Activated naive CD4-positive, alpha-beta T cell treated with anti-CD3 and anti-CD28 coated beads, Interleukin-2, amount 50 U/mL, for 24 hours (primary cell): ENCODE data around the gene PRR12.

Source experiments
- H3K27ac Mint-ChIP-seq: one replicate; pipeline ENCODE4 v1.8.0; 2021; ENCODE audit warnings: mild to moderate bottlenecking, mixed read lengths
- H3K27me3 Mint-ChIP-seq: one replicate; pipeline ENCODE4 v1.8.0; 2021; ENCODE audit warnings: mixed read lengths
- H3K36me3 Mint-ChIP-seq: one replicate; pipeline ENCODE4 v1.8.0; 2021; ENCODE audit warnings: mixed read lengths
- H3K4me1 Mint-ChIP-seq: one replicate; pipeline ENCODE4 v1.8.0; 2021; ENCODE audit warnings: mixed read lengths
- H3K4me3 Mint-ChIP-seq: one replicate; pipeline ENCODE4 v1.8.0; 2021; ENCODE audit warnings: mild to moderate bottlenecking, mixed read lengths
- H3K9me3 Mint-ChIP-seq: one replicate; pipeline ENCODE4 v1.8.0; 2021; ENCODE audit warnings: mixed read lengths

Gene PRR12

DNA sequence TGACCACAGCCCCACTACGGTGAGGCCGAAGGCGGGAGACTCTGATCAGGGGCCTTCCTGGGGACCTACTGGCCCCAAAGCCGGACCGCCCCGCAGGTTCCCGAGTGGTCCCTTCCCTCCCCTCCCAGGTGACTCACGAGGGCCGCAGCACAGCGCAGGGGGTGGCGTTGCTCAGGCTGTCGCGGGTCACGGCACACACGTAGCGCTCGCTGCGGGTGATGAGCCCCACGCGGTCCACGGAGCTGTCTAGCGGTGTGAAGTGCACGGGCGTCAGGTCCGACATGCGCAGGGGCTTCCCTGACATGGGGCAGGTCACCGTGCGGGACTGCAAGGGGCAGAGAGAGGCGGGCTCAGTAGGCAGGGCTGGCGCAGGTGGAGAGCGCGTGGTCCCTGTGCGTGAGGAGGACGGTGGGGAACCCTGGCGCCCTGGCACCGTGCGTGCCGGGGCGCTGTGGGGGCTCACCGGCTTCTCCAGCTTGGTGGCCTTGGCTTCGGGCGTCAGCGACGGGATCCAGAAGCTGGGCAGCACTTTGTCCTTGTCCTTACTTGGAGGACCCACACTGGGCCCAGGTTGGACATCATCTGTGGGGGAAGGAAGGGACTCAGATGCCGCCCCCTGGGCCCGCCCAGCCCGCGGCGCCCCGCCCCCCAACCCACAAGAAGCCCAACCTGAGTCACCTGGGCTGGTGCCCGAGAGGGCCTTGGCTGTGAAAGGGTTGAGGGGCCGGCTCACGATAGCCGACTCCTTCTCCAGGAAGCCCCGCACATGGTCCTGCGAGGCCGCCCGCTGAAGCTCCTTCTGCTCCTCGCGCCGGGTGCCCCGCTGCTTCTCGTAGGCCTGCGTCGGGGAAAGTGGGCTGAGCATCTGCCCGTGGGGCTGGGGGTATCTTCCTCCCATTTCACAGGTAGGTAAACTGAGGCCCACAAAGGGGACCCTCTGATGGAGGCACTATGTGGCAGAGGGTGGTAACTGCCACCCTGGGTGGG is 34.3 kb upstream of the PRR12 start:
- Mint-ChIP-seq H3K4me1 (peaks cover 76% of the 10 kb centered on the region), H3K4me3 (peak overlapping the region; percentile 87), H3K27me3 (no peaks in the 10 kb centered on the region), H3K27ac (peak overlapping the region; percentile 97), H3K36me3 (peaks cover 10% of the 10 kb centered on the region), H3K9me3 (no peaks in the 10 kb centered on the region)

DNA sequence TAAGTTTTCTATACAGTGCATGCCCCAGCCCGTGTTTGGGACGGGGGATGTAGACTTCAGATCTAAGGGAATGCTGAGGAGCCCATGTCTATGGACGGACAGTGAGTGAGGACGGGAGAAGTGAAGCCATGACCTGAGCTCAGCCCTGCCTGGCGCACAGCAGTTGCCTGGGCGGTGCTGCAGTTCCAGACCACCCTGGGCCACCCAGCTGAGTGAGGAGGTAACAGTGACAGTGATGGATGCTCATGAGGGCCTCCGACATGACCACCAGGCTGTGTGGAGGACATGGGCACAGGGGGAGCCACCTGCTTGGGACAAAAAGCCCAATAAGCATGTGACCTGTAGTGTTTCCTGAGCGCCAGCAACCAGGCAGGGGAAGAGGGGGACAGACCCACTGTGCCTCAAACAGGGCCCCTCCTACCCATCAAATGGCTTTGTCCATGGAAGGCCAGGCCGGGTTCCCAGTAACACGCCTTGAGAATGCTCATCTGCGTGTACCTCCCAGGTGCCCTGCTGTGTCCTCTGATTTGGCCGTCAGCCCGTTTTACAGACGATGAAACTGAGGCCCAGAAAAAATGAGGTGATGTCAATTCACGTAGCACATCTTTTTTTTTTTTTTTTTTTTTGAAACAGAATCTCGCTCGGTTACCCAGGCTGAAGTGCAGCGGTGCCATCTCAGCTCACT is 33.2 kb upstream of the PRR12 start:
- H3K4me1 Mint-ChIP-seq: peaks cover 77% of the 10 kb centered on the region
- H3K4me3 Mint-ChIP-seq: peak overlapping the region; percentile 87
- H3K27ac Mint-ChIP-seq: peak overlapping the region; percentile 97
- H3K9me3 Mint-ChIP-seq: no peaks in the 10 kb centered on the region
- H3K36me3 Mint-ChIP-seq: peaks cover 8% of the 10 kb centered on the region
- no peaks in the 10 kb centered on the region for H3K27me3 Mint-ChIP-seq

DNA sequence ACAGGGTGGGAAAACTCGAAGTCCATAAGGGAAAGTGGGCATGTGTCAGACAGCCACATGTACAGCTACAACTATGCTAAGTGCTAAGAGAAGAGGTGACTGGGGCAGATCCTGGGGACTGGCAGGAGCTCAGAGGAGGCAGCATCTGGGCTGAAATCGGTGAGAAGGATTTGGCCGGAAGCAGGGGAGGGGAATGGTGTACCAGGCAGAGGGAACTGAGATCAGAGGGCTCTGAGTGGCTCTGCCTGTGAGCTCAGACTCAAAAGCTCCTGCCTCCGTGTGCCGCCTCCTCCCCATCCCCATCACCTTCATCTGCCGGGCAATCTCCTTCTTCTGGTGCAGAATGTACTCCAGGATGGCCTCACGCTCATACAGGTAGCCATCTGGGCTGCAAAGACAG is 32.4 kb upstream of the PRR12 start:
- Mint-ChIP-seq H3K36me3 (peaks cover 8% of the 10 kb centered on the region), H3K27me3 (no peaks in the 10 kb centered on the region), H3K27ac (peak overlapping the region; percentile 98), H3K4me1 (peaks cover 75% of the 10 kb centered on the region), H3K4me3 (peak overlapping the region; percentile 79), H3K9me3 (no peaks in the 10 kb centered on the region)

DNA sequence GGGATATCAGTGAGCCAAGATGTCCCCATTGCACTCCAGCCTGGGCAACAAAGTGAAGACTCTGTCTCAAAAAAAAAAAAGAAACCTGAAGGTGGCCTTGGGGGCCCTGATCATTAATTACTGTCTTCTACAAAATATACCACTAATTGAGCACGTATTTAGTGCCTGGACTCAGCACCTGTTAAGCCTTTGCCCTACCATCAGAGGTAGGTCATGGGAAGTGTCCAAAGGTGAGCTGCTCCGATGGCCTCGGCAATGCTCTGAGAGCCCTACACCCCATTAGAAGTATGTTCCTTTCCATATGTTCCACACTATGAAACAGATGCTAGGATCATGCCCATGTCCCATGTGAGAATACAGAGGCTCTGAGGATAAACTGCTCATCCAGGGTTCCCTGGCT is 31.5 kb upstream of the PRR12 start:
- Mint-ChIP-seq H3K27ac (peak overlapping the region; percentile 98), H3K9me3 (no peaks in the 10 kb centered on the region), H3K36me3 (peaks cover 9% of the 10 kb centered on the region), H3K4me1 (peaks cover 76% of the 10 kb centered on the region), H3K4me3 (peak overlapping the region; percentile 79), H3K27me3 (no peaks in the 10 kb centered on the region)

DNA sequence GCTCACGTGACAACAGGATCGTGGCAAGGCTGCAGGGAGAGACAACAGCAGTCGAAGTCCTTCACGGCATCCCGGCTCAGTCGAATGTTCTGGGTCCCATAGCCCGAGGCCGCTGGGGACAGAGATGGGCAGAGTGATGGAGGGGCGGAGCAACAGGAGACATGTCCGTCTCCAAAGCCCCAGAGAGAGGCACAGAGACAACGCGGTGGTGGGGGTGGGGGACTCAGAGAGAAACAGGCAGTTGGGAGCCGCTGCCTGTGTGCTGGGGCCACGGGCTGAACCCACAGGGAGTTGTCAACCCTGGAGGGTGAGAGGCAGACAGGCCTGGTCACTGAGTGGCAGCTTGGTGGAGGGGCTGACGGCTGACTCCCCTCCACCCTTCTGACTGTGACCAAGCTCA is 31.1 kb upstream of the PRR12 start:
- Mint-ChIP-seq H3K9me3 (no peaks in the 10 kb centered on the region), H3K27me3 (no peaks in the 10 kb centered on the region), H3K4me3 (peak overlapping the region; percentile 79), H3K36me3 (peaks cover 8% of the 10 kb centered on the region), H3K4me1 (peaks cover 76% of the 10 kb centered on the region), H3K27ac (peak overlapping the region; percentile 98)

DNA sequence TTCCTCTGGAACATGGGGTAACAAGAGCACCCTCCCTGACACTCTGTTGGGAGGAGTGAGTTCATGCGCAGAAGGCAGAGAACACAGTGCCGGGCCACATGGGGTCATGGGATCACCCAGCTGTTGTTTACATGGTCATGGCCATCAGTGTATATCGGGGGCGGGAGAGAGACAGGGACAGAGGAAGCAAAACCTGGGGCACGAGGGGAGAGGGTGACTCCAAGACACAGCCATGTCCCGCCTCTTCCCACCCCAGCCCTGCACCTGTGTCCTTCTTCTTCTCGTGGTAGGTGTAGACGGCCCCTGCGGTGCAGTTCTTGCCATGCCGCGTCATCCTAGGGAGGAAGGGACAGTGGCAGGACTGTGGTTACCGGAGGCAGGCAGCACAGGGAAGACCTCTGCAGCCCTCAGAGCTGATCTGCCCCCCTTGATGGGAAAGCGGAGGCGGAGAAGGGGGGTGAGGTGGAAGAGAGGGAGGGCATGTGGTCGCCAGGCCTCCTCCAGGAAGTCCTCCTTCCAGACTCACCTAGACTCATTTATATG is 30.6 kb upstream of the PRR12 start:
- Mint-ChIP-seq H3K27me3 (no peaks in the 10 kb centered on the region), H3K4me3 (peak overlapping the region; percentile 79), H3K4me1 (peaks cover 76% of the 10 kb centered on the region), H3K27ac (peak overlapping the region; percentile 98), H3K9me3 (no peaks in the 10 kb centered on the region), H3K36me3 (peaks cover 8% of the 10 kb centered on the region)

DNA sequence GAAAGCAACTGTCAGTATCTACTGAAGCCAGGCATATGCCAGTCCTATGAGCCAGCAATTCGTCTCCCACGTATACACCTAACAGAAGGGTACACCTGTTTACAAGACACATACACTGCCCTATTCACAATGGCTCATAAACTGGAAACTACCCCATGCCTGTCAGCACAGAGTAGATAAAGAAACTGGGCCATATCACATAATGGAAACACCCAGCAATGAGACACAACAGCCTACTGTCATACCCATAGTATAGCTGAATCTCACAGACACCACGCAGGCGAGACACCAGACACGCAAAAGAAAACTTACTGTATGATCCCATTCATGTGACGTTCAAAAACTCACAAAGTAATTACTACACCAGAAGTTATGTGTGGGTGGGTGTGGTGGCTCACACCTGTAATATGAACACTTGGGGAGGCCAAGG is 26.4 kb upstream of the PRR12 start:
- Mint-ChIP-seq H3K36me3 (peaks cover 4% of the 10 kb centered on the region), H3K4me1 (peaks cover 83% of the 10 kb centered on the region), H3K27ac (peak overlapping the region; percentile 97), H3K4me3 (peak overlapping the region; percentile 71), H3K27me3 (no peaks in the 10 kb centered on the region), H3K9me3 (no peaks in the 10 kb centered on the region)

DNA sequence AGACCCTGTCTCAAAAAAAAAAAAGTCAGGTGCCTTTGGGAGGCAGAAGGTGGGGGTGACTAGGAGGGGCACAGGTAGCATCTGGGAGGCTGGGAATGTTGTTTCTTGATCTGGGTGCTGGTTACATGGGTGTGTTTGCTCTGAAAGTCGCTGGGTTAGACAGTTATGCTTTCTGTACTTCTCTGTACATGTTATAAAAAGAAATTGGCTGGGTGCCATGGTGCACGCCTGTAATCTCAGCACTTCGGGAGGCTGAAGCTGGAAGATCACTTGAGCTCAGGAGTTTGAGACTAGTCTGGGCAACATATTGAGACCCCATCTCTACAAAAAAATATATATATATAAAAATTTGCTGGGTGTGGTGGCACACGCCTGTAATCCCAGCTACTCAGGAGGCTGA is 25.7 kb upstream of the PRR12 start:
- Mint-ChIP-seq H3K27me3 (no peaks in the 10 kb centered on the region), H3K36me3 (peaks cover 4% of the 10 kb centered on the region), H3K27ac (peak overlapping the region; percentile 97), H3K9me3 (no peaks in the 10 kb centered on the region), H3K4me1 (peaks cover 83% of the 10 kb centered on the region), H3K4me3 (peak overlapping the region; percentile 71)

DNA sequence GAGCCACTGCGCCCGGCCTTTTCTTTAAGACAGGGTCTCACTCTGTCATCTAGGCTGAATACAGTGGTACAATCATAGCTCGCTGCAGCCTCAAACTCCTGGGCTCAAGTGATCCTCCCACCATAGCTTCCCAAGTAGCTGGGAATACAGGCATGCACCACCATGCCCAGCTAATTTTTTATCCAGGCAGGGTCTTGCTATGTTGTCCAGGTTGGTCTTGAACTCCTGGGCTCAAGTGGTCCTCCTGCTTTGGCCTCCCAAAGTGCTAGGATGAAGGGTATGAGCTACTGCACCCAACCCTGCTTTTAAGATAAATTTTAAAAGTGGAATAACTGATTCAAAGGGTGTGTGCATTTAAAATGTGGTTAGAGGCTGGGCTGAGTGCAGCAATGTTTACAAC is 24.7 kb upstream of the PRR12 start:
- peaks cover 81% of the 10 kb centered on the region for H3K4me1 Mint-ChIP-seq
- H3K4me3 Mint-ChIP-seq: no peak overlapping the region
- H3K27ac Mint-ChIP-seq: peak overlapping the region; percentile 35
- H3K27me3 Mint-ChIP-seq: no peaks in the 10 kb centered on the region
- H3K9me3 Mint-ChIP-seq: no peaks in the 10 kb centered on the region
- peaks cover 4% of the 10 kb centered on the region for H3K36me3 Mint-ChIP-seq

DNA sequence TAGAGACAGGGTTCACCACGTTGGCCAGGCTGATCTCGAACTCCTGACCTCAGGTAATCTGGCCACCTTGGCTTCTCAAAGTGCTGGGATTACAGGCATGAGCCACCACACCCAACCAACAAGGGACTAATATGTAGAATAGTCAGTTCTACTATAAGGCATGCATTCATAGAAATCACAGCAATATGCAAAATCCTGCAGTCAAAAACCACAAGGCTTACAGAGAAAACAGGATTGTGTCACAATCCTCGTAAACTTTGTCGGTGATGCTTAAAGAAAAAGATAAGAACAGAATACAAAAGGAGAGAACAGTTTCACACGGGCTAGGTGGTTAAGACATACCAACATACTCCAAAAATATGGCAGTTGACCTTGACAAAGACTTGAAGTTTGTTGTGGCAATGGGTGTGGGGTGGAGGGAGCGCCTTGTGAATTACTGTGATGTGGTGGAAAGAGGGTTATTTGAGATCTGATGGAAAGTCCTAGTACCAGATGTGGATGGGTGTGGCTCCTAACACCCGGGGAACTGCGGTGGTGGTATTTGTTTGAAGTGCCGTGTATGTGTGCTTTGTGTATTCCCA is 23.0 kb upstream of the PRR12 start:
- H3K4me1 Mint-ChIP-seq: peaks cover 70% of the 10 kb centered on the region
- peak overlapping the region; percentile 82 for H3K27ac Mint-ChIP-seq
- H3K9me3 Mint-ChIP-seq: no peaks in the 10 kb centered on the region
- peak overlapping the region; percentile 63 for H3K4me3 Mint-ChIP-seq
- H3K36me3 Mint-ChIP-seq: peaks cover 4% of the 10 kb centered on the region
- H3K27me3 Mint-ChIP-seq: no peaks in the 10 kb centered on the region

DNA sequence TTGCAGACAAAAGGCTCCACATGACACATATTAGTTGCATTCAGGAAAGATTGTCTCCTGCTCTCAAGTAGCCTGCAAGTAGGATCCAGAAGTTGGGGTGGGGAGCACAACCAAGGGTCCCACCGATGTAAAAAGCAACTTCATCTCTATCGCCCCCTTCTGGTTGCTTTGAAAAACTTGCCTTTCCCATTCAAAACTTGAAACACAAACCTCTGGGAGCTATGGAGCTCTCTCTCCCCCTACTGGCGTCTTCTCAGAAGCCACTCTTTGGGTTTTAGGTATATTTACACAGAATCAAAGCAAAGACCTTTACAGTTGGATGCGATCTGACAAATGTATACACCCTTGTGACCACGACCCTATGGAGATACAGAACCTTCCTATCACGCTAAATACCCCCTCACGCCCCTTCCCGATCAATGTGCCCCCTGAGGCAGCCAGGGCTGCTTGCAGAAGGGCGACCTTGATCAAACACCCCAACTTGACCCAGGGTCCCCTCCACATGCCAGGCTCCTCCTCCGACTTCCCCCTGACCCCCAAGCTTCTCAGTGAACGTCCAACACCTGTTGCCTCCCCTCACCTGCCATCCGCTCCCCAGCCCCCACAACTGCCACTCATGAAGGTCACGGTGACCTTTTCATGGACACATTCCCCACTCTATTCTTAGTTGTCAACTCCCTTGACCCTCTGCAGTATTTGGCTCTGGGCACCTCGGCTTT is 20.7 kb upstream of the PRR12 start:
- no peaks in the 10 kb centered on the region for H3K36me3 Mint-ChIP-seq
- H3K27me3 Mint-ChIP-seq: no peaks in the 10 kb centered on the region
- peak overlapping the region; percentile 45 for H3K4me3 Mint-ChIP-seq
- peaks cover 58% of the 10 kb centered on the region for H3K4me1 Mint-ChIP-seq
- H3K27ac Mint-ChIP-seq: peak overlapping the region; percentile 86
- H3K9me3 Mint-ChIP-seq: no peaks in the 10 kb centered on the region

DNA sequence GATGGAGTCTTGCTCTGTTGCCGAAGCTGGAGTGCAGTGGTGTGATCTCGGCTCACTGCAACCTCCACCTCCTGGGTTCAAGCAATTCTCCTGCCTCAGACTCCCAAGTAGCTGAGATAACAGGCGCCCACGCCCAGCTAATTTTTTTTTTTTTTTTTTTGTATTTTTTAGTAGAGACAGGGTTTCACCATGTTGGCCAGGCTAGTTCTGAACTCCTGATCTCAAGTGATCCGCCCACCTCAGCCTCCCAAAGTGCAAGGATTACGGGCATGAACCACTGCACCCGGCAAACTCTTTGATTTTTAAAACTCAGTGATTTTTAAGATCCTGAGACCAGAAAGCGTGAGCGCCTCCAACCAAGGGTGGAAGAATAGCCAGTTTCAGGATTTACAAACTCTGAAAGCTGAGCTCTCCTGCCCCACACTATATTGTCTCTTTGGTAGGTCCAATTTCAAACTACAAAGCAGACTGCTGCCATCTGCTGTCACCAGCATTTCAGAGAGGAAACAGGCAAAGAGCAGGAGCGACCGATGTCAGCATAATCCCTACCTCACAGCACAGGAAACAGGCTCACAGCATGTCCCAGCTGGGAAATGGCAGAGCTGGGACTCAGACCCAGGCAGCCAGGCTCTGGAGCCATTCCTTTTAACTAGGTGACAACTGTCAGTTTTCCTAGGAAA is 19.8 kb upstream of the PRR12 start:
- Mint-ChIP-seq H3K36me3 (no peaks in the 10 kb centered on the region), H3K27me3 (no peaks in the 10 kb centered on the region), H3K4me1 (peaks cover 49% of the 10 kb centered on the region), H3K4me3 (no peak overlapping the region), H3K27ac (no peak overlapping the region), H3K9me3 (no peaks in the 10 kb centered on the region)

DNA sequence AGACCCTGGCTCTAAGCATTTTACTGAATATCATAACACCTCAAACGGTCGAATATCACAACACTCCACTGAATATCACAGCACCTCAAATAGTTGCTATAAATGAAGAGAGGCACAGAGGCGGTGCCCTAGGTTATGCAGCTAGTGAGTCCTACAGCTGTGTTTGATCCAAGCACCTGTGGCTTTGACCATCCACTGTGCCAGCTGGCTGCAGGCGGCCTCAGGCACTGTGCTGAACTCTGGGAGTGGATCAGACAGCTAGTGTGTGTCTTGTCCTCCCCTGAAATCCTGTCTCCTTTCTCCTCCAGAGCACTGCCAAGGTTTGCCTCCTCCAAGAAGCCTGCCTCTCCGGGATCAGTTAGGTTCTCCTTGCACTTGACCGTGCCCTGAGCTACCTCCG is 18.0 kb upstream of the PRR12 start:
- Mint-ChIP-seq H3K9me3 (no peaks in the 10 kb centered on the region), H3K27ac (no peak overlapping the region), H3K27me3 (no peaks in the 10 kb centered on the region), H3K4me1 (peaks cover 48% of the 10 kb centered on the region), H3K36me3 (no peaks in the 10 kb centered on the region), H3K4me3 (no peak overlapping the region)

DNA sequence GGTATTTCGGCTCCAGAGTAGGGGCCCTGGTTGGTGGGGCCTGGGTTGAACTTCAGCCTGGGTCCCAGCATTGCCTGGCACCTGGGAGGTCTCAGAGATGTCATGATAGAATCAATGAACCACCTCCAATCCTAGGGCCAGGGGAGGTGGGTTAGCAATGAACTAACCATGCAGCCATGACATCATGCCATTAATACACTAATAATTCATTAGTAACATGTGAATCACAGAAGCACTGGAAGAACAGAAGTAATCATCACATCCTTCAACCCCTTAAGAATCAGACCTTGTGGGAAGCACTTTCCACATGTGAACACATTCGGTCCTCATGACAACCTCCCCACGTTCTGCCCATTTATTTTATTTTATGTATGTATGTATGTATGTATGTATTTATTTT is 17.6 kb upstream of the PRR12 start:
- no peaks in the 10 kb centered on the region for H3K27me3 Mint-ChIP-seq
- H3K4me3 Mint-ChIP-seq: no peak overlapping the region
- no peak overlapping the region for H3K27ac Mint-ChIP-seq
- H3K4me1 Mint-ChIP-seq: peaks cover 48% of the 10 kb centered on the region
- H3K36me3 Mint-ChIP-seq: no peaks in the 10 kb centered on the region
- H3K9me3 Mint-ChIP-seq: no peaks in the 10 kb centered on the region
